Measurements from ENCODE around the gene DAPL1. TPM values are rescaled to one million over a fixed set of nuclear protein-coding genes. Genes with fewer than 3 reads are reported as not detected.

Gene DAPL1
- polyA plus RNA-seq, 3 donors from 2014 or later = not detected

DNA sequence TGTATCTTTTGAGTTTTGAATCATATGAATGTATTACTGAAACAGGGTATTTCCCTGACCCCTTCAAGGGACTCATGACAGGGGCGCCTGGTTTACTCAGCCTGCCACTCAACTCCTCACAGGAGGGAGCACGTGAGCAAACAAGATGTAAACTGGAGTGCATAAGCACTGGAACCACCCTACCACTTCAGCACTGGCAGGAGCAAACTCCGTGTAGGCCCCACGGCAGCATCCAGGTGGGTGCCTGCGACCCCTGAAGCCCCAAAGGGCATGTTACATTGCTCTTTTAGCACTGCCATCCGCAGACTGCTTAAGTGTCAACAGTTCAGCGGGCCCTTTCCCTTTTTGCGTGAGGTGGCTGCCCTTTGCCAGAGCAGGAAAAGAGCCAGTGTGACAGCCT is 8.2 kb upstream of the DAPL1 start:
- no peak for DNase-seq
- no peaks in the 10 kb centered on the region for H3K36me3 Mint-ChIP-seq
- no peak overlapping the region for H3K4me3 Mint-ChIP-seq
- peaks cover 0 to 5% (median 5%) of the 10 kb centered on the region in 3 donors for H3K27me3 Mint-ChIP-seq (ENCODE audit: low read depth in 3 of 3)
- H3K9me3 Mint-ChIP-seq = no peaks in the 10 kb centered on the region
- peaks cover 19 to 26% of the 10 kb centered on the region in 2 donors for H3K4me1 Mint-ChIP-seq
- H3K27ac Mint-ChIP-seq = no peak overlapping the region

DNA sequence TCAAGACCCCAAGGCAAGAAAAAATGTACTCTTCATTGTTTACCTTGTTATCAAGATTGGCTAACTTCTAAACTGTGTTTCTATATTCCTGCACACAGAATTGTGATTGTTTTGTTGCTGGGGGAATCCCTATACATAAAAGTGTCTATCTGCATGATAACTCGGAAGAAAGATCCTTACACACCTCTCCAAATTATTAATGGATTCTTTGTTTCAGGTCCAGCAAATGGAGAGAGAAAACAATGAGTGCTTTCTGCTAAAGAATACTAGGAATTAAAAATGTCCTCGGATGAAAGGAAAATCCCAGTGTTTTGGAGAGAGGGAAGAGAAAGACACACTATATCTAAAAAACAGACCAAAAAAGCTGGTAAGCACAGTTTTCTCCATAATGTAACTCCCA is 6.2 kb upstream of the DAPL1 start:
- no peak for DNase-seq

DNA sequence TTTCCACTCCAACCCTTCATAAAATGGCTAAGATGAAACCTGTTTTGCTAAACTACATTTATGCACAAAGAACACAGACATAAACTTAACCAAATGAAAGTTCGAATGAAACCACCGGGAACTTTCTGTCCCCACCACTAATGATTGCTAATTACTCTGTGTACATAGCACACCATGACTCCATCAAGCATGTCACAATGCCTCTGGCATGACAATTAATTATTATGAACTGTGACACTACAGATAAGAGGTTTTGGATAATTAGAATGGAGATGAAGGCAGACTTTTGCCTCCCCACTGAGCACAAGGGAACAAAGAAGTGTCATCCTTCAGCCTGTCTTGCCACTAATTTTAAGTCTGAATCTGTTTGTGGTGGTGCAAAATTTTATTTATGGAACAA is 1.5 kb downstream of the DAPL1 start:
- no peaks in the 10 kb centered on the region for H3K9me3 Mint-ChIP-seq
- no peak overlapping the region for H3K27ac Mint-ChIP-seq
- H3K4me3 Mint-ChIP-seq = no peak overlapping the region
- H3K27me3 Mint-ChIP-seq (ENCODE audit: low read depth in 3 of 3) = peaks cover 0 to 3% (median 0%) of the 10 kb centered on the region in 3 donors
- H3K36me3 Mint-ChIP-seq = no peaks in the 10 kb centered on the region
- no peaks in the 10 kb centered on the region for H3K4me1 Mint-ChIP-seq
- DNase-seq = no peak

More for the DNA sequence above, 6.2 kb upstream of the DAPL1 start:
- Mint-ChIP-seq H3K27me3 (ENCODE audit: low read depth in 3 of 3) (peaks cover 0 to 5% (median 3%) of the 10 kb centered on the region in 3 donors), H3K36me3 (no peaks in the 10 kb centered on the region), H3K4me3 (no peak overlapping the region), H3K4me1 (peaks cover 6% of the 10 kb centered on the region in 2 donors), H3K27ac (no peak overlapping the region), H3K9me3 (no peaks in the 10 kb centered on the region)

DNA sequence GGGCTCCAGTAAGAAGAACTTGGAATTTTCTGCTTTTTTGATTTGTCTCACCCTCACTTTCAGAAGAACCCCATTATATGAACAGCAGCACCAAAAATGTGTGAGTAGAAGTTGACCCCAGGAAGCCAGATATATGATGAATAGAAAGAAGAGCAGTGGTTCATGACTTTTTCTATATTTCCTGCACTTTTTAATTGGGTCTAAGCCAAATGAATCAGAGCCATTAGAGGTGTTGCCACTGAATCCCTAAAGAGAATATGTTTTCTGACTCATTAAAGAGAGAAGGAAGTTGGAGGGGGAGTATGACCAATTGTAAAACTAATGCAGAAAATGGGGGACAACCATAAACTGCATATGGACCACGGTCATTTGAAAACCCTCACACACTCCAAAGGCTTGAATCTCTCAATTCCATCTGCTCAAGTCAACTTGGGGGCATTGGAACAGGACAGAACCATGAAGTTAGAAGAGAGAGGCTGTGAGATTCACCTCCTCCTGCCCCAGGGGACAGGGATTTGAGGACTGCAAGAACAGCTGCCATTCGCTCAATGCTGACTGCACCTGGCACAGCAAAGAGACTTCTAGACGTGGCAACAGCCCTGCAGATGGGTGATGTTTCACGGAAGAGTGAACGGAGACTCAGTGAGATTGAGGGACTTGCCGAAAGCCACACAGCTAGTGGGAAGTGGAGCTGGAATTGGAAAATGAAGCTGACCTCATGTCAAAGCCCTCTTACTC is 3.0 kb downstream of the DAPL1 start:
- no peak for DNase-seq
- Mint-ChIP-seq H3K9me3 (no peaks in the 10 kb centered on the region), H3K27me3 (ENCODE audit: low read depth in 3 of 3) (peaks cover 0 to 5% (median 3%) of the 10 kb centered on the region in 3 donors), H3K4me1 (no peaks in the 10 kb centered on the region), H3K4me3 (no peak overlapping the region), H3K27ac (no peak overlapping the region), H3K36me3 (no peaks in the 10 kb centered on the region)

DNA sequence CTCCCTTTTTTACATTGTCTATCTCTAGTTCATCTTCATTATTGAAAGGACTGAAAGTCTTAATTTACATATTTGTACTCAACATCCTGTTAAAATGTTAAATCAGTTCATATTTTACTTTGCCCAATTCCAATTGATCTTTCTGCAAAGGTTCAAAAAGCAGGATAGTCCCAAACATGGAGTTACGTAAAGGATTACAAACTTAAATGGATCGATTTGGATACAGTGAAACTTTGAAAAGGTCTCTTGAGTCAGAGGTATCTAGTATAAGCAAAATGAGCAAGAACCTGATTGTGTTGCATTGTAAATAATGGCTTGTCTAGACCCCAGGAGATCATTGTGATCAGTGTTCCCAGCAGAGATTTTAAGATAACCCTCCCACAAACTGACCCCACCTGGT is 4.1 kb downstream of the DAPL1 start:
- no peaks in the 10 kb centered on the region for H3K36me3 Mint-ChIP-seq
- H3K27ac Mint-ChIP-seq = no peak overlapping the region
- no peak overlapping the region for H3K4me3 Mint-ChIP-seq
- DNase-seq = no peak
- H3K4me1 Mint-ChIP-seq = no peaks in the 10 kb centered on the region
- no peaks in the 10 kb centered on the region for H3K9me3 Mint-ChIP-seq
- peaks cover 0 to 5% (median 3%) of the 10 kb centered on the region in 3 donors for H3K27me3 Mint-ChIP-seq (ENCODE audit: low read depth in 3 of 3)

DNA sequence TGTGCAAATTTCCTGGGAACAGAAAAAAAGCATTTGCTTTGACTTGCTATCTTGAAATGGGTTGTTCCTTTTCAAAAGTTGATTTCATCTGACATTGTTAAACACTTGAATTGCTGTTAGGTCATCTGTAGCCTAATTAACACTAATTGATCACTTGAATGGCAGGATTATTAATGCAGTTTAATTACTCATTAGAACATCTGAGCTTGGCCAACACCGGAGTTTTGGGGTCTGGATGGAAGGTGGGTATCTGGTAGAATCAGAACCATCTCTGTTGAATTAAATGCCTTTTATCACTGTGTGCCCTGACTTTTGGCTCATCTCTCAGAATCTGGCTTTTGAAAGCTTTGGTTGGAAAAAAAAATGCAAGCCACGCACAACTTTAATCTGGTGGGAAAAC is 8.4 kb downstream of the DAPL1 start:
- no peak overlapping the region for H3K27ac Mint-ChIP-seq
- no peak overlapping the region for H3K4me3 Mint-ChIP-seq
- H3K36me3 Mint-ChIP-seq = no peaks in the 10 kb centered on the region
- no peak for DNase-seq
- H3K4me1 Mint-ChIP-seq = no peaks in the 10 kb centered on the region
- no peaks in the 10 kb centered on the region for H3K9me3 Mint-ChIP-seq
- H3K27me3 Mint-ChIP-seq (ENCODE audit: low read depth in 3 of 3) = peaks cover 0 to 5% (median 3%) of the 10 kb centered on the region in 3 donors

DNA sequence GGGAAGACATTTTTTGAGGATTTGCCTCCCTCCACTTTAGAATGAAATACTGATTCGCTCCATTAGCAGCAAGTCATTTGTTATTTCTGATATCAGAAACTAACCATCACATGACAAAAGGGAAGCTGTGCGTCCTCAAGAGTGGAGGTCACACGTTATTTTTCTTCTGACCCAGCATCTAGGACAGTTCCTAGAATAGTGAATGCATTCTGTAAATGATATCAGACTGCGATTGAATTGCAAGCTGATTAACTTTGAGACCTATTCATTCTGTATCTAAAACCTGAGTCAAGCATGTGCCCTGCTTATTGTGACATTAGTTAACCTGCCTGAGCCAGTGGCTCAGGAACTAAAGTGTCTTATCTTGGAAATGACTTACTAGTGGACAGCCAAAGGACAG is 10.1 kb downstream of the DAPL1 start:
- Mint-ChIP-seq H3K4me1 (no peaks in the 10 kb centered on the region), H3K4me3 (no peak overlapping the region), H3K9me3 (no peaks in the 10 kb centered on the region), H3K27ac (no peak overlapping the region), H3K27me3 (ENCODE audit: low read depth in 3 of 3) (peaks cover 0 to 5% (median 2%) of the 10 kb centered on the region in 3 donors), H3K36me3 (no peaks in the 10 kb centered on the region)
- DNase-seq = no peak

DNA sequence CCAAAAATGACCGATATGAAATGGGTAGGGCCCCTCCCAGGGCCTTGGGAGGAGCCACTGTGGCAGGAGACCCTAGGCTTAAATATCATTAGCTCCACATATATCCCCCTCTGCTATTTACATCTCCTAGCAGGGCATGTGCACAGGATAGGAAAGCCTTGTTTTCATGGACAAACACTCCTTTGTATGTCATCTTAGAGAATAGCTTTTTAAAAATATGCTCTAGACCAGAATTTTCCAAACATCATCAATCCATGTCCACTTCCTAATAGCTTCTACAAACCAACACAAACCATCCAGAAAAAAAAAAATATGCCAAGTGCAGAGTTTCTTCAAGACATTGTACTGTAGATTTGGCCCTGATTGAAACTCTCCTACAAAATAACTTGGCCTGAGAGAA is 10.8 kb downstream of the DAPL1 start:
- Mint-ChIP-seq H3K27me3 (ENCODE audit: low read depth in 3 of 3) (peaks cover 2 to 5% (median 3%) of the 10 kb centered on the region in 3 donors), H3K4me1 (no peaks in the 10 kb centered on the region), H3K36me3 (no peaks in the 10 kb centered on the region), H3K9me3 (no peaks in the 10 kb centered on the region), H3K4me3 (no peak overlapping the region), H3K27ac (no peak overlapping the region)
- no peak for DNase-seq

DNA sequence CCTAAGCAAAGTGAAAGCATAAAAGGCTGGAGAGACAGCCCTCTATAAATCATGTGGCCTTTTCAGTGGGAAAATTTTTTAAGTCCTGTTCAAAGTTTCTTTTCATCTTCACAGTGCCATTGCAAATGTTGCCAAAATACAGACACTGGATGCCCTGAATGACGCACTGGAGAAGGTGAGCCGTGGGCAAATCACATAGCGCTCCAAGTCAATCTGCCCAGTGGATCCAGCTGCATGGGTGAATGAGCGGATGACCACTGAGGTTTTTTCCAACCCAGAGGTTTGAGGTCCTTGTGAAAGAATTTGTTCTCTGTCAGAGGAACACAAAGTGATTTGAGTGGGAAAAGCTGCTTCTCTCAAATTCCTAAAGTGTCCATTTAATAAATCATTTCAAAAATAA is 11.8 kb downstream of the DAPL1 start:
- H3K27me3 Mint-ChIP-seq (ENCODE audit: low read depth in 3 of 3) = peaks cover 2 to 3% (median 2%) of the 10 kb centered on the region in 3 donors
- no peak overlapping the region for H3K4me3 Mint-ChIP-seq
- DNase-seq = no peak
- no peaks in the 10 kb centered on the region for H3K9me3 Mint-ChIP-seq
- no peak overlapping the region for H3K27ac Mint-ChIP-seq
- no peaks in the 10 kb centered on the region for H3K4me1 Mint-ChIP-seq
- H3K36me3 Mint-ChIP-seq = no peaks in the 10 kb centered on the region

DNA sequence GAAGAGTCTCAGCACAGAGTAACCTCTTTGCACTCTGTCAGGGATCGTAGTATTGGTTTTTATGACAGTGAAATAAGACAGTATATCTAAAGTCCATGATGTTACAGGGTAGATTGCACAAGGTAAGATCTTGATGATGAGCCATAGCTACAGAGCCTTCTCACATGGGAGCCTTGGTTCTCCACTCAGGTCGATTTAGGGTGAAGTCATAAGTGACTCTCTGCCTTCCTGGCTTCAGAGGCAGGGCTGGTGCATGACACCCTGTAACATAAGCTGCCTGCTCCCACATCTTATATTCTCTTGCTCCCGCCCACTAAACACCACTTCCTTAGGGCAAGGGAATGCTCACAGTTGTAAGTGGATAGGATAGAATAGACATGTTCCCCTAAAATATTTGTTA is 13.3 kb downstream of the DAPL1 start:
- Mint-ChIP-seq H3K9me3 (no peaks in the 10 kb centered on the region), H3K27me3 (ENCODE audit: low read depth in 3 of 3) (peaks cover 0 to 3% (median 2%) of the 10 kb centered on the region in 3 donors), H3K36me3 (no peaks in the 10 kb centered on the region), H3K4me1 (no peaks in the 10 kb centered on the region), H3K4me3 (no peak overlapping the region), H3K27ac (no peak overlapping the region)
- DNase-seq = no peak

DNA sequence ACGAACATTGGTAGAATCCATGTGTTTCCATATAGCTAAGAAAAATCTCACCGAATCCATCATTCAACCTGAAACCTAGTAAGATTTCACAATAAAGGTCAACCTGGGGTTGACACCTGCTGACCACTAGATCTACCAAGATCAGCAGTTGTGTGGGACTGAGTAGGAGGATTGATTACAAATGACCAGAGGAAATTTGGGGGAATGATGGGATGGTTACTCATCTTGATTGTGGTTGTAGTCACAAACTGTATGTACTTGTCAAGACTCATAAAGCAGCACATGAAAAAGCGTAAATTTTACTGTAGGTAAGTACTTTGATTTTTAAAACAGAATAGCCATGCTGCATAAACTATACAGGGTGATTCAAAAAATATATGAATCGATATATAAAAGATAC is 14.7 kb downstream of the DAPL1 start:
- DNase-seq = no peak
- no peaks in the 10 kb centered on the region for H3K36me3 Mint-ChIP-seq
- no peaks in the 10 kb centered on the region for H3K4me1 Mint-ChIP-seq
- no peaks in the 10 kb centered on the region for H3K9me3 Mint-ChIP-seq
- H3K27me3 Mint-ChIP-seq (ENCODE audit: low read depth in 3 of 3) = peaks cover 0 to 3% (median 2%) of the 10 kb centered on the region in 3 donors
- H3K27ac Mint-ChIP-seq = no peak overlapping the region
- no peak overlapping the region for H3K4me3 Mint-ChIP-seq

DNA sequence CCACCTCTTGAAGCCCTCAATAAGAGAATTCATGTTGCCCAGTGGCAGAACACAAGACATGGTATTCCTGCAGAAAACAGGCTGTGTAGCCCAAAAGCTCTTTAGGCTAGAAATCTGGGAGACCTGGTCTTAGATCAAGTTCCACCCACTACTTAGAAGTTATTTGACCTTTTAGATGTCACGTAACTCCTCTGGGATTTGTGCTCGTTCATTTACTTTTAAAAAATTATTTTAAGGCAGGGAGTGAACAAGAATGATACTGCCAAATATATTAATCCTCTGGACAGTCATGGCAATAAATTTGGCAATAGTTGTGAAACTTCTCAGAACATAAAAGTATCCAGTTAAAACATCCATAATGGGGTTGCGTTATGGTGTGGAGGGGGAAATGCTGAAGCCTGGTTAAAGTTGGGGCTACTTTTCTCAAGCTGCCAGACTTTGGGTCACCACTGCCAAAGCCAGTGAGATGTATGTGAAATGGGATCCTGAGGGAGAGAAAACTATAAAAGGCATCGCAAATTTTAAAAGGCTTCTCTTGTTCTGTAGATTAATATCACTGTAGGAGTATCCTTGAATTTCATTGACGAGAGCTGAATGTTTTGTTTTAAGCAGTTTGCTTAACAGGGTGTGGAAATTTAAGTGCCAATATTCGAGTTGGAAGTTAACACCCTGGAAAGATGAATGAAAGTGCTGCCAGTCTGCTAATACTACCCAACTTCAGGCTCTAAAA is 15.8 kb downstream of the DAPL1 start:
- no peak for DNase-seq
- Mint-ChIP-seq H3K4me1 (no peaks in the 10 kb centered on the region), H3K36me3 (no peaks in the 10 kb centered on the region), H3K4me3 (no peak overlapping the region), H3K27ac (no peak overlapping the region), H3K9me3 (no peaks in the 10 kb centered on the region), H3K27me3 (ENCODE audit: low read depth in 3 of 3) (peaks cover 0 to 3% (median 2%) of the 10 kb centered on the region in 3 donors)

DNA sequence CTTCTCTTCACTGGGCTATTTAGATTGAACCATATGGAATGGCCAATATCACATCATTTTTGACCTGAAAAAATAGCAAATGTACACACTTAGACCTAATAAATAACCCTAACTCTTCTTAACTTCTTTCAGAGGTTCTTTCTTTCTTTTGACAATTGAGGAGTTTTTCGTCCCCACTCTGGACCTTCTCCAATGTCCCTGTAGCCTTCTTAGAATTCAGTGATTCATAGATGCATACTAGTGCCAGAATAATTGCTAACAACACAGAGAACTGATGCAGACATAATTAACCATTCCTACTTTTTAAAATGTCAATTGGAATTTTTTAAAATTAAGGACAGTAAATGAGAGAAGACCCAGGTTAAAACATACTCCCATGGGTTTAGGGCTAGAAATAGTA is 20.0 kb downstream of the DAPL1 start:
- no peak for DNase-seq
- Mint-ChIP-seq H3K4me3 (no peak overlapping the region), H3K9me3 (no peaks in the 10 kb centered on the region), H3K36me3 (no peaks in the 10 kb centered on the region), H3K4me1 (peaks cover 8 to 10% of the 10 kb centered on the region in 2 donors), H3K27ac (no peak overlapping the region), H3K27me3 (ENCODE audit: low read depth in 3 of 3) (peaks cover 0 to 3% (median 0%) of the 10 kb centered on the region in 3 donors)

DNA sequence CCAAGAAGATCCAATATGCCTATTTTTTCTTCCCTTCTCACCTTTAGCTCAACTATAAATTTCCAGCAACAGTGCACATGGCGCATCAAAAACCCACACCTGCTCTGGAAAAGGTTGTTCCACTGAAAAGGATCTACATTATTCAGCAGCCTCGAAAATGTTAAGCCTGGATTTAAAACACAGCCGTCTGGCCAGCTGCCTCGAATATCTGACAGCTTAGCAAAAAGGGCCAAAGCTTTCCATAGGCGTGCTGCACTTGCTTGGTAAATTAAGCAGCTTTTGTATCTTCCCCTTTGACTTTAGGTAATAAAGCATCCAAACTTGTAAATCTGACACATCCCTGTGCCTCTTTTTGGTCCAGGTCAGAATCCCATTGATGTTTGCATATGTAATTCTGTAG is 20.5 kb downstream of the DAPL1 start:
- H3K4me1 Mint-ChIP-seq = peaks cover 8 to 10% of the 10 kb centered on the region in 2 donors
- DNase-seq = no peak
- peaks cover 0 to 1% (median 0%) of the 10 kb centered on the region in 3 donors for H3K27me3 Mint-ChIP-seq (ENCODE audit: low read depth in 3 of 3)
- no peak overlapping the region for H3K27ac Mint-ChIP-seq
- H3K4me3 Mint-ChIP-seq = no peak overlapping the region
- no peaks in the 10 kb centered on the region for H3K9me3 Mint-ChIP-seq
- no peaks in the 10 kb centered on the region for H3K36me3 Mint-ChIP-seq
